Panc1 (cell line): Measurements from ENCODE around the gene PEG3. TPM values are rescaled to one million over a fixed set of nuclear protein-coding genes. Genes with fewer than 3 reads are reported as not detected.

ENCODE experiments used
- ATAC-seq: fragments of 200-7000 bp; cut with Tn5 transposase; 2 replicates; pipeline ENCODE4 v1.9.1; 2020; ENCODE audit warnings: mild to moderate bottlenecking, moderate library complexity
- Bru-seq: library from RNA; stranded (reverse); fragments of 400-500 nt; gene quantifications from one replicate; lab custom pipeline; 2021; lab: Mats Ljungman, UMichigan
- BruChase-seq, 2 experiments: library from RNA; stranded (reverse); fragments of 400-500 nt; gene quantifications; one replicate each; lab custom pipeline; 2021; lab: Mats Ljungman, UMichigan
- BruUV-seq: library from RNA; stranded (reverse); fragments of 400-500 nt; replicated peaks from 2 replicates; lab custom pipeline; 2021; lab: Mats Ljungman, UMichigan
- CTCF ChIA-PET: fragments of 300-600 bp; sonication (Branson Sonifier 250); formaldehyde crosslinking; loops from one replicate; lab custom pipeline; 2022; ENCODE audit warnings: antibody characterized with exemption; lab: Charles Lee
- POLR2A ChIA-PET: fragments of 300-600 bp; sonication (Branson Sonifier 250); formaldehyde crosslinking; loops from one replicate; lab custom pipeline; 2022; ENCODE audit warnings: antibody characterized with exemption; lab: Charles Lee
- DNase-seq: peaks from one replicate; pipeline ENCODE4 v3.0.0-alpha.2; 2010; ENCODE audit warnings: low read depth, low spot score
- H3K27ac ChIP-seq: 2 replicates; pipeline ENCODE4 v1.5.1; 2011; ENCODE audit warnings: mild to moderate bottlenecking, low read length, inconsistent platforms
- H3K27me3 ChIP-seq: fragments of 200-500 bp; sonication (Bioruptor generic); 2 replicates; pipeline ENCODE4 v1.6.0; 2014; ENCODE audit warnings: low read length, inconsistent platforms; ENCODE audit not compliant: control insufficient read depth, insufficient read depth
- H3K36me3 ChIP-seq: fragments of 200-500 bp; sonication (Bioruptor generic); 2 replicates; pipeline ENCODE4 v1.5.1; 2014; ENCODE audit warnings: inconsistent platforms, mild to moderate bottlenecking, low read length, moderate library complexity; ENCODE audit not compliant: control insufficient read depth, insufficient read depth
- H3K4me1 ChIP-seq: 2 replicates; pipeline ENCODE4 v1.5.1; 2011; ENCODE audit warnings: inconsistent platforms, mild to moderate bottlenecking, low read length, moderate library complexity; ENCODE audit not compliant: control insufficient read depth, insufficient read depth
- H3K4me3 ChIP-seq, 2 experiments: 2 replicates each; pipeline ENCODE4 v1.5.1; 2011 to 2012; ENCODE audit warnings: low read depth in 2 of 2, low read length in 2 of 2, mild to moderate bottlenecking in 2 of 2, inconsistent platforms in 1 of 2, moderate library complexity in 1 of 2
- H3K9me3 ChIP-seq: fragments of 200-500 bp; sonication (Bioruptor generic); 2 replicates; pipeline ENCODE4 v1.5.1; 2014; ENCODE audit warnings: low read depth, mild to moderate bottlenecking, inconsistent platforms, low read length, moderate library complexity; ENCODE audit not compliant: control insufficient read depth, insufficient read depth
- CTCF ChIP-seq: fragments of 450-650 bp; IDR thresholded peaks from 2 replicates; pipeline ENCODE4 v1.5.1; 2017; ENCODE audit warnings: mild to moderate bottlenecking
- POLR2AphosphoS5 ChIP-seq: IDR thresholded peaks from 2 replicates; pipeline ENCODE4 v1.6.1; 2012; ENCODE audit warnings: mild to moderate bottlenecking, low read depth, low read length, moderate library complexity
- REST ChIP-seq, 2 experiments: IDR thresholded peaks; 2 replicates each; pipeline ENCODE4 v1.6.1; 2011 to 2012; ENCODE audit warnings: low read depth in 2 of 2, control low read depth in 1 of 2, low read length in 1 of 2, mild to moderate bottlenecking in 1 of 2, moderate library complexity in 1 of 2; ENCODE audit not compliant: insufficient read depth in 1 of 2
- SIN3A ChIP-seq: IDR thresholded peaks from 2 replicates; pipeline ENCODE4 v1.6.1; 2012; ENCODE audit warnings: low read depth, mild to moderate bottlenecking, low read length, moderate library complexity, borderline replicate concordance; ENCODE audit not compliant: insufficient read depth
- TCF7L2 ChIP-seq: IDR thresholded peaks from 2 replicates; pipeline ENCODE4 v1.6.1; 2011; ENCODE audit warnings: mild to moderate bottlenecking, low read depth, low read length, inconsistent platforms
- in situ Hi-C: cut with HindIII; loops from 2 replicates; pipeline ENCODE4 v1.10.0; 2016; ENCODE audit warnings: low sequenced_read_pairs, low pct_unique_long_range_greater_than_20kb
- intact Hi-C: fragments of 100-400 bp; cut with micrococcal nuclease; formaldehyde crosslinking; loops from one replicate; pipeline ENCODE4 v1.10.0; 2022; ENCODE audit not compliant: unreplicated experiment
- long read RNA-seq: library from polyadenylated mRNA; unstranded; transcript quantifications from one replicate; pipeline ENCODE4 v2.0.0, GENCODE V29; 2021; ENCODE audit not compliant: unreplicated experiment
- polyA plus RNA-seq: library from polyadenylated mRNA; unstranded; fragments of >200 nt; gene quantifications from one replicate; pipeline ENCODE4 v1.2.1, GENCODE V29; 2012; ENCODE audit warnings: missing spikeins; ENCODE audit not compliant: insufficient read length
- total RNA-seq: library from RNA; stranded (reverse); gene quantifications from one replicate; pipeline ENCODE4 v1.2.1, GENCODE V29; 2021; ENCODE audit not compliant: unreplicated experiment

PEG3 gene
- 0.15 TPM for total RNA-seq
- not detected for polyA plus RNA-seq
- Bru-seq, nascent RNA = percentile 32 among the genes with signal in this experiment
- percentile 13 among the genes with signal in this experiment for BruChase-seq, experiment 1, labeled RNA remaining after a 2-hour chase
- percentile 28 among the genes with signal in this experiment for BruChase-seq, experiment 2, labeled RNA remaining after a 6-hour chase
- long read RNA-seq = 0 reads

GRCh38 chr19:56840451-56841192 is at the start of gene PEG3, which contains the start of gene ZIM2:
Gene PEG3 (minus strand): TSS chr19:56840726. CDS start chr19:56824655, 16,071 bp downstream.
Gene ZIM2 (minus strand): TSS chr19:56840726. CDS start chr19:56824277, 16,449 bp downstream.
- no peak within 1 kb of the TSS for H3K27ac ChIP-seq
- in situ Hi-C loops = no loop called here
- H3K27me3 ChIP-seq = no peaks in the 10 kb centered on the region
- ATAC-seq (no peak), DNase-seq (no peak)
- no peaks in the 10 kb centered on the region for H3K36me3 ChIP-seq
- intact Hi-C loops = no loop called here
- POLR2A ChIA-PET = no interaction called here
- BruUV-seq = no TSS peak
- peaks cover 5% of the 10 kb centered on the region; the same call in 1 of the 2 replicates for H3K9me3 ChIP-seq
- H3K4me1 ChIP-seq = no peaks in the 10 kb centered on the region
- TF ChIP-seq TCF7L2 = no peak
- TF ChIP-seq SIN3A = no peak
- TF ChIP-seq CTCF = no peak
- no peak for TF ChIP-seq POLR2AphosphoS5
- no peak for TF ChIP-seq REST (IDR thresholded peaks at IDR 0.05; ENCODE audit: insufficient read depth in 1 of 2, low read depth in 2 of 2, low read length in 1 of 2)
- no peak within 1 kb of the TSS for H3K4me3 ChIP-seq
- CTCF ChIA-PET = no interaction called here

- ChIA-PET POLR2A (interaction anchor here (0.5 kb wide), 1 partner anchor 119 kb away, joined by 11 read pairs; no protein-coding TSS in a partner anchor), CTCF (no interaction called here)
- Histone ChIP-seq H3K4me1 (no peaks in the 10 kb centered on the region), H3K27me3 (no peaks in the 10 kb centered on the region), H3K4me3 (no peak overlapping the region), H3K9me3 (no peaks in the 10 kb centered on the region), H3K27ac (no peak overlapping the region), H3K36me3 (no peaks in the 10 kb centered on the region)
- DNase-seq (no peak), ATAC-seq (no peak)
- TF ChIP-seq CTCF (no peak), POLR2AphosphoS5 (no peak), SIN3A (no peak), TCF7L2 (no peak), REST (IDR thresholded peaks at IDR 0.05; ENCODE audit: insufficient read depth in 1 of 2, low read depth in 2 of 2, low read length in 1 of 2) (no peak)
- in situ Hi-C loops = no loop called here
- intact Hi-C loops = no loop called here
- BruUV-seq = no TSS peak
Measured at GRCh38 chr19:56885173-56885985, 44.9 kb upstream of the PEG3 start.
